GM21723 (cell line): Measurements from ENCODE around the gene BTRC.

Source experiments
- ATAC-seq: cut with Tn5 transposase; IDR thresholded peaks from one replicate; pipeline ENCODE4 v1.9.1; 2021; ENCODE audit warnings: mild to moderate bottlenecking, moderate library complexity; ENCODE audit not compliant: unreplicated experiment

Gene BTRC

GRCh38 chr10:101441541-101442455 lies 87.8 kb downstream of the BTRC start:
- no peak for ATAC-seq

- no peak for ATAC-seq
Measured at GRCh38 chr10:101442456-101442800, 88.5 kb downstream of the BTRC start.

- ATAC-seq, result no peak
Measured at GRCh38 chr10:101444058-101444898, 90.3 kb downstream of the BTRC start.

DNA sequence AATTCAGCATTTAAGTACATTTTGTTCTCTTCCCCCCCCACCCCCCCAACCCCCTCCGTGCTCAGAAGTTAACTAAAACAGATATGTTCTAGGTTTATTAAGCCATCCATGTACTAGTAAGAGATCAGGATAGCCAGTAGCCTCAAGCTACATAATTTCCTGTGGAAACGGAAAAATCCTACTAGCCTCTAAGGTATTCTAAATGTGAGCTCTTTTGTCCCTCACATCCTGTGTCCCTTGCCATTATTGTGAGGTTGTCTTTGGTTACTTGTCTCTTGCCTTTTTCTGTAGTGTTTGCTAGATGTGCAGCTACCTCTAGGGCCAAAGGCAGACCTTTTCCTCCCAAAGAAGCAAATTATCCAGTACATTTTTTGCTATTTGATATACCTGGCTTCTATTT lies 92.1 kb downstream of the BTRC start:
- ATAC-seq, result no peak

DNA sequence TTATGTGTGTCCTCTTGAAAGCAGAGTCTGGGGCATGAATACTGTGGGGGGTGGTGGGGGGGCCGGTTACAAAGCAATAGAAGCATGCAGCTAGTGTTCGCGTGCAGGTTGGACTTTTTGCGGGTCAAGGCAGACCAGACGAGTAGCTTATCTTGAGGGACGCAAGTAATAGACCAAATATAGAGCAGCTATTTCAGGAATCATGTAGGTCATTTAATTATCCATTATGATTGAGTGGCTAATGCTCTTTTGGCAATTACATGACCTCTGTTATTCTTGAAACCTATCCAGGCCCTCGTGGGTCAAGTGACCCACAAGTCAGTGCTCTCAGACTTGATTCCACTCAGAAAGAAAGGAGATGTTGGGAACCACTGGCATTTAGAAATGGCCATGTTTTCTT lies 93.0 kb downstream of the BTRC start:
- ATAC-seq, result no peak

GRCh38 chr10:101447477-101447876 lies 93.5 kb downstream of the BTRC start:
- ATAC-seq, result no peak

- ATAC-seq, result no peak
Measured at GRCh38 chr10:101450277-101451080, 96.5 kb downstream of the BTRC start.

DNA sequence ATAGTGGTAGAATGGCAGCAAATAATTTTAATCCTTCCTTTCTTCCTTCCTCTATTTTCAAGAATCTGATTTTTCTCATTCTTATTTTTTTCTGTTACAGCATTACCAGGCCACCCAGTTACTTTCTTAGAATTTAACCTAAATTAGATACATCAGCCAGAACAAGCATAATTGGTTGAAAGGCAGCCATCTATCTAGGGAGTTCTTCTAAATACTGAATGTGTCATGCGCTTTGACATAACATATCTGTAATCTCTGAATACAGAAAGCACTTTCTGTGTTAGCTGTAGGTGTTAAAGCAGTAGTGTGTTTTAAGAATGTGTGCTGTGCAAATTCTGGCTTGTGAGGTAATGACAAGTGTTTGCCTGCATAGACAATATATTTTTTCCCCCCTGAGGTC lies 97.3 kb downstream of the BTRC start:
- no peak for ATAC-seq

- ATAC-seq, result no peak
Measured at GRCh38 chr10:101451667-101452069, 97.7 kb downstream of the BTRC start.

- no peak for ATAC-seq
Measured at GRCh38 chr10:101452176-101452575, 98.2 kb downstream of the BTRC start.

DNA sequence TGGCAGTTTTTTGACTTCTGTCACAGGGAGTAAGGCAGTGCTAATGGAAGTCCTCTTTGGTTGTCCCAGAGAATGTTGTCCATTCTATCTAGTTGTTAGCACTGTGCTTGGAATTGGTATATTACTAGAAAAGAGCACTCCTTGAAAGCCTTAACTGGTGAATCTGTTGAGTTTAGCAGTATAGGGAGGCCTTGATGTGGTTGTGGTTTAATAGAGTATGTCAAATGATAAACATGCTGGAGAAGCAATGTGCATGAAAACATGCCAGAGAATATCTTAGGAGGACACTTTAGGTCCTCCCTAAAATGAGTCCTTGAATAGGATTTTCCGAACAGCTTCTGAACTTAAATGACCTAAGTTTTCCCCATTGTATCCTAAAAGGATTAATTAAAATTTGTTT lies 98.6 kb downstream of the BTRC start:
- ATAC-seq, result no peak

GRCh38 chr10:101453318-101453717 lies 99.4 kb downstream of the BTRC start:
- no peak for ATAC-seq

GRCh38 chr10:101453791-101454718 lies 100.1 kb downstream of the BTRC start:
- no peak for ATAC-seq

- no peak for ATAC-seq
Measured at GRCh38 chr10:101458869-101459268, 104.9 kb downstream of the BTRC start.

GRCh38 chr10:101464082-101464481 lies 110.1 kb downstream of the BTRC start:
- ATAC-seq, result no peak

DNA sequence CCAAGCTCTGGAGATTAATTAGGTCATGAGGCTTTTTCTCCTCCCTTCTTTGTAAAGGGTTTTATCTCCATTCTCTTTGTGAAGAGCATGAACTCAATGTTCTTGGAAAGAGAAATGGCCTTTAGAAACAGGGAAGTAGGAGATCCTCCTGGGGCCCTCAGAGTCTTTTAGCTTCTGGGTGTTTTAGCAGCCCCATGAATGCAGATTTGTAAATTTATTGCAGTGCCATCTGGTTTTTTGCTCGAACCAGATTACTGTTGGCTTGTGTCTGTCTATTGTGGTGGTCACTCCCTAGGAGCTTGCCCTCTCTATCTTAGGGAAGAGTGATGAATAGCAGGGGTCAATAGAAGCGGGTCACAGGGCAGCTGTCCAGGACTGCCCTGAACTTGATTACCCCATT lies 110.6 kb downstream of the BTRC start:
- ATAC-seq, result no peak

GRCh38 chr10:101466016-101466912 lies 112.3 kb downstream of the BTRC start:
- ATAC-seq, result no peak

- ATAC-seq, result peak; percentile 63
Measured at GRCh38 chr10:101467286-101467770, 113.4 kb downstream of the BTRC start.

- no peak for ATAC-seq
Measured at GRCh38 chr10:101468159-101468558, 114.2 kb downstream of the BTRC start.
